HG03196 (cell line): ENCODE results near the gene APBB2.
"Not testable (repeated sequence)": the region's sequence is repeated elsewhere in the genome, so short reads cannot be mapped to it uniquely, and the experiment has no call there.

Experiments
- ATAC-seq: cut with Tn5 transposase; IDR thresholded peaks from one replicate; pipeline ENCODE4 v1.9.1; 2021; ENCODE audit not compliant: unreplicated experiment

The APBB2 gene

GRCh38 chr4:41160012-41160789 lies 54.1 kb downstream of the APBB2 start:
- no peak for ATAC-seq

- no peak for ATAC-seq
These were observed 55.6 kb downstream of the APBB2 start for GRCh38 chr4:41158756-41159155.

GRCh38 chr4:41158274-41158673 lies 56.1 kb downstream of the APBB2 start:
- ATAC-seq = no peak

- ATAC-seq = no peak
These were observed 57.3 kb downstream of the APBB2 start for GRCh38 chr4:41157009-41157408.

- ATAC-seq = no peak
These were observed 57.8 kb downstream of the APBB2 start for GRCh38 chr4:41156574-41156973.

GRCh38 chr4:41155194-41155830 lies 59.0 kb downstream of the APBB2 start:
- no peak for ATAC-seq

- no peak for ATAC-seq
These were observed 59.5 kb downstream of the APBB2 start for GRCh38 chr4:41154814-41155177.

GRCh38 chr4:41154010-41154813 lies 60.1 kb downstream of the APBB2 start:
- ATAC-seq = no peak

- no peak for ATAC-seq
These were observed 63.9 kb downstream of the APBB2 start for GRCh38 chr4:41150401-41150800.

- ATAC-seq = not testable (repeated sequence)
These were observed 64.8 kb downstream of the APBB2 start for GRCh38 chr4:41149568-41149967.

- no peak for ATAC-seq
These were observed 65.4 kb downstream of the APBB2 start for GRCh38 chr4:41148931-41149330.

GRCh38 chr4:41148292-41148691 lies 66.0 kb downstream of the APBB2 start:
- ATAC-seq = no peak

GRCh38 chr4:41147570-41147969 lies 66.8 kb downstream of the APBB2 start:
- not testable (repeated sequence) for ATAC-seq

- ATAC-seq = no peak
These were observed 67.4 kb downstream of the APBB2 start for GRCh38 chr4:41146716-41147506.

GRCh38 chr4:41146196-41146595 lies 68.1 kb downstream of the APBB2 start:
- ATAC-seq = no peak

GRCh38 chr4:41145571-41146078 lies 68.7 kb downstream of the APBB2 start:
- ATAC-seq = no peak

- ATAC-seq = no peak
These were observed 69.5 kb downstream of the APBB2 start for GRCh38 chr4:41144812-41145211.

- no peak for ATAC-seq
These were observed 70.3 kb downstream of the APBB2 start for GRCh38 chr4:41144040-41144379.

GRCh38 chr4:41143311-41144039 lies 70.9 kb downstream of the APBB2 start:
- no peak for ATAC-seq
